ENCODE results near the gene SPRING1. TPM values are rescaled to one million over a fixed set of nuclear protein-coding genes. Genes with fewer than 3 reads are reported as not detected.

Gene SPRING1
- total RNA-seq, 2 donors from 2014 or later, result 13.9 to 18.1 TPM

DNA sequence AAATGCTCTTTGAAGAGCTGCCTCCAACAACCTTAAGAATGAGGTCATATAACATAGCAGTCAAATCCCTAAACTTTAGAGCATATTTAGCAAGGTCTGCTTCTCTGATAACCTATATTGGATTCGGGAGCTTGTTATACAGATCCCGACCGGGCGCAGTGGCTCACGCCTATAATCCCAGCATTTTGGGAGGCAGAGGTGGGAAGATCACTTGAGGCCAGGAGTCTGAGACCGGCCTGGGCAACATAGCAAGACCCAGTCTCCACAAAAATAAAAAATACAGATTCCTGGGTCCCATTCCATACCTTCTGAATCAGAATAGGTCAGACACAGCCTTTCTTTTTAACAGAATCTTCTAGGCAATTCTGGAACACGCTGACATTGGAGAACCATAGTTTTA, 46.7 kb downstream of the SPRING1 start:
- no peak for DNase-seq (ENCODE audit: low spot score)
- intact Hi-C loops (cut with DNase I), result no loop called here

GRCh38 chr12:116689979-116690744, 47.7 kb downstream of the SPRING1 start:
- intact Hi-C loops (cut with DNase I), result loop anchor here in 1 of 2 donors (10.0 kb wide), 1 partner anchor 695 kb away; no protein-coding TSS in a partner anchor

DNA sequence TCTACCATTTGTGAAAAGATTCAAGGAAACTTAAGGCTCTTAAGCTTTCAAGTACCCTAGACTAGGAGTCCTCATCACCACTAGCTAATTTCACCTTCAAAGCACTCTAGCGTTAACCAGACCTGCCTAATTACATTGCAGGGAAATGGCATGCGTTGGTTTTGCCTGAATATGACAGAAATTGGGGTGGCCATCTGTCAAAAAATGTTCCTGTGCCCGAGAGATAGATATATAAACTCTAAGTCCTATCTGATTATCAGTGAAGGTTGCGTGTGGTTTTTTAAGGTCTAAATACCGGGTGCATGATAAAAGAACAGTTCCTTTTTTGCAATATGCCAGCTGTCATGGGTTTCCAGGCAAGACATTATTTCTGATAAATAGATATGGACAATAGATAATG, 48.3 kb downstream of the SPRING1 start:
- DNase-seq (ENCODE audit: low spot score), result no peak
- intact Hi-C loops (cut with DNase I), result loop anchor here in 1 of 2 donors (10.0 kb wide), 1 partner anchor 695 kb away; no protein-coding TSS in a partner anchor

More at GRCh38 chr12:116689979-116690744, 47.7 kb downstream of the SPRING1 start:
- DNase-seq (ENCODE audit: low spot score), result no peak

Other genes starting within 250 kb of the SPRING1 start
- gene MAP1LC3B2, start 178.7 kb downstream of the SPRING1 start, total RNA-seq, result 1 to 10 TPM in 1 of 2 donors, not detected in 1; 1.8 TPM
- gene RNFT2, start 246 bp upstream of the SPRING1 start, total RNA-seq, result 1 to 10 TPM; 1.2 to 2.2 TPM
- not detected for gene HRK, start 143.4 kb upstream of the SPRING1 start, total RNA-seq
- 10 to 100 TPM; 13.3 to 14.7 TPM for gene FBXW8, start 172.9 kb upstream of the SPRING1 start, total RNA-seq